Fibroblast of the conjunctiva (primary cell): ENCODE results near the gene PCDHGB4.
A peak's percentile ranks its signal among the peaks of the same experiment; 100 is the strongest.
"Not testable (repeated sequence)": the region's sequence is repeated elsewhere in the genome, so short reads cannot be mapped to it uniquely, and the experiment has no call there.

ENCODE experiments used
- DNase-seq: peaks from one replicate; pipeline ENCODE4 v3.0.0-alpha.2; 2010; ENCODE audit warnings: low read depth

PCDHGB4 gene

GRCh38 chr5:141430332-141431113 lies 43.0 kb downstream of the PCDHGB4 start, which contains the start of gene PCDHGA12:
Gene PCDHGA12, plus strand, starts transcription at chr5:141430507. Its CDS starts 253 bp downstream, at chr5:141430760.
- DNase-seq, result peak; percentile 82

- DNase-seq, result no peak
Measured at GRCh38 chr5:141431286-141431685, 43.8 kb downstream of the PCDHGB4 start.

GRCh38 chr5:141432308-141432707 lies 44.8 kb downstream of the PCDHGB4 start:
- not testable (repeated sequence) for DNase-seq

- not testable (repeated sequence) for DNase-seq
Measured at GRCh38 chr5:141432726-141433125, 45.2 kb downstream of the PCDHGB4 start.

GRCh38 chr5:141434006-141434405 lies 46.5 kb downstream of the PCDHGB4 start:
- DNase-seq, result no peak

- DNase-seq, result no peak
Measured at GRCh38 chr5:141437221-141437620, 49.7 kb downstream of the PCDHGB4 start.

GRCh38 chr5:141439411-141440141 lies 52.1 kb downstream of the PCDHGB4 start:
- no peak for DNase-seq
